Natural killer cell (primary cell): Measurements from ENCODE around the gene CSAD. TPM values are rescaled to one million over a fixed set of nuclear protein-coding genes. Genes with fewer than 3 reads are reported as not detected.

ENCODE experiments used
- ATAC-seq, 3 donors: fragments of 150-1000 bp in 2 of 3; fragments of 200-7000 bp in 1 of 3; cut with Tn5 transposase; 1 replicate in 1 of 3; 2 replicates in 2 of 3; pipeline ENCODE4 v1.10.0; 2021; ENCODE audit warnings: mild to moderate bottlenecking in 2 of 3, moderate library complexity in 2 of 3
- DNase-seq, 2 donors: peaks; one replicate each; pipeline versions ENCODE4 v3.0.0 to v3.0.0-alpha.2; 2013 to 2021; ENCODE audit warnings: mixed read lengths in 1 of 2
- H3K27ac ChIP-seq: one replicate; pipeline ENCODE4 v1.5.1; 2013; ENCODE audit warnings: mild to moderate bottlenecking, low read length
- H3K27me3 ChIP-seq: one replicate; pipeline ENCODE4 v1.6.1; 2013; ENCODE audit warnings: low read length; ENCODE audit not compliant: control insufficient read depth, insufficient read depth
- H3K36me3 ChIP-seq: one replicate; pipeline ENCODE4 v1.6.1; 2013; ENCODE audit warnings: low read length; ENCODE audit not compliant: control insufficient read depth, insufficient read depth
- H3K4me1 ChIP-seq: one replicate; pipeline ENCODE4 v1.6.1; 2013; ENCODE audit warnings: low read length; ENCODE audit not compliant: control insufficient read depth, insufficient read depth
- H3K4me3 ChIP-seq: one replicate; pipeline ENCODE4 v1.5.1; 2013; ENCODE audit warnings: low read length
- H3K9me3 ChIP-seq: one replicate; pipeline ENCODE4 v1.6.1; 2013; ENCODE audit warnings: low read length; ENCODE audit not compliant: control insufficient read depth, insufficient read depth
- H3K27ac Mint-ChIP-seq, 2 donors: one replicate each; pipeline ENCODE4 v1.8.0; 2022; ENCODE audit warnings: mild to moderate bottlenecking in 2 of 2, mixed read lengths in 2 of 2, moderate library complexity in 1 of 2
- H3K27me3 Mint-ChIP-seq, 2 donors: one replicate each; pipeline ENCODE4 v1.8.0; 2022; ENCODE audit warnings: low read depth in 2 of 2, mixed read lengths in 2 of 2
- H3K36me3 Mint-ChIP-seq: one replicate; pipeline ENCODE4 v1.8.0; 2022; ENCODE audit warnings: mixed read lengths
- H3K4me1 Mint-ChIP-seq, 2 donors: one replicate each; pipeline ENCODE4 v1.8.0; 2022; ENCODE audit warnings: mixed read lengths in 2 of 2
- H3K4me3 Mint-ChIP-seq: one replicate; pipeline ENCODE4 v1.8.0; 2022; ENCODE audit warnings: mild to moderate bottlenecking, moderate library complexity, mixed read lengths
- H3K9me3 Mint-ChIP-seq, 2 donors: one replicate each; pipeline ENCODE4 v1.8.0; 2022; ENCODE audit warnings: mixed read lengths in 2 of 2
- WGBS: methylation state at CpG from one replicate; pipeline ENCODE4 v1.1.7; 2013; ENCODE audit warnings: missing lambda C conversion rate; ENCODE audit not compliant: insufficient coverage; 5-methylcytosine and 5-hydroxymethylcytosine counted together
- intact Hi-C: fragments of 100-400 bp; cut with micrococcal nuclease; formaldehyde crosslinking; loops from one replicate; pipeline ENCODE4 v1.14.2; 2022
- total RNA-seq, 4 donors: library from RNA; stranded (reverse); fragments of 120-200 nt in 1 of 4; gene quantifications; one replicate each; pipeline versions ENCODE4 v1.2.3 to v1.2.4, GENCODE V29; 2013 to 2022
- TF ChIP-seq, protein P1 (sequence below): fragments of 200-600 bp; IDR thresholded peaks from one replicate; pipeline ENCODE4 v1.8.0; 2022; ENCODE audit warnings: antibody characterized with exemption

CSAD gene
- total RNA-seq, 3 donors from 2014 or later (not counting 1 experiment from before 2014, with no cell fraction given), result 50.8 to 54.4 (median 53.0) TPM

DNA sequence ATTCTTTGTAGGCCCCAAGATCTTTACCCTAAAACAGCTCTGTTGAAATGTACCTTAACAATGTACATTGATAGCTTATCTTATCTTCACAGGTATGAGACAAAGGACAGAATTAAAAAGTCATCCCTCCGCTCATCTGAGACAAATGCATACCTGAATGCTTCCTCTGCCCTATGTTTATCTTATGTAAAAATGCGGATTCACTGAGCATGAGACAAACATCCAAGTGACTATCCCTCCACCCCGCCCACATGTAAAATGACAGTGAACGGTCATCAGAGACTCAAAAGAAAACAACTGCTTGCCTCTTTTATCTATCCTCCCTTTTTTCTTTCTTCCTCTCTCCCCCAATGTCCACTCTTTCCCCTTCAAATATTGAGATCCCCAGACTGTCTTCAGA, 37.4 kb downstream of the CSAD start:
- no peaks in the 10 kb centered on the region for H3K36me3 Mint-ChIP-seq
- TF ChIP-seq, protein P1, sequence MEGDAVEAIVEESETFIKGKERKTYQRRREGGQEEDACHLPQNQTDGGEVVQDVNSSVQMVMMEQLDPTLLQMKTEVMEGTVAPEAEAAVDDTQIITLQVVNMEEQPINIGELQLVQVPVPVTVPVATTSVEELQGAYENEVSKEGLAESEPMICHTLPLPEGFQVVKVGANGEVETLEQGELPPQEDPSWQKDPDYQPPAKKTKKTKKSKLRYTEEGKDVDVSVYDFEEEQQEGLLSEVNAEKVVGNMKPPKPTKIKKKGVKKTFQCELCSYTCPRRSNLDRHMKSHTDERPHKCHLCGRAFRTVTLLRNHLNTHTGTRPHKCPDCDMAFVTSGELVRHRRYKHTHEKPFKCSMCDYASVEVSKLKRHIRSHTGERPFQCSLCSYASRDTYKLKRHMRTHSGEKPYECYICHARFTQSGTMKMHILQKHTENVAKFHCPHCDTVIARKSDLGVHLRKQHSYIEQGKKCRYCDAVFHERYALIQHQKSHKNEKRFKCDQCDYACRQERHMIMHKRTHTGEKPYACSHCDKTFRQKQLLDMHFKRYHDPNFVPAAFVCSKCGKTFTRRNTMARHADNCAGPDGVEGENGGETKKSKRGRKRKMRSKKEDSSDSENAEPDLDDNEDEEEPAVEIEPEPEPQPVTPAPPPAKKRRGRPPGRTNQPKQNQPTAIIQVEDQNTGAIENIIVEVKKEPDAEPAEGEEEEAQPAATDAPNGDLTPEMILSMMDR, result no peak
- H3K9me3 Mint-ChIP-seq, result no peaks in the 10 kb centered on the region
- ATAC-seq (no peak), DNase-seq (no peak)
- H3K27me3 Mint-ChIP-seq, result no peaks in the 10 kb centered on the region
- no peak overlapping the region for H3K4me3 ChIP-seq
- H3K9me3 ChIP-seq, result no peaks in the 10 kb centered on the region
- no peak overlapping the region for H3K4me3 Mint-ChIP-seq
- H3K4me1 ChIP-seq, result no peaks in the 10 kb centered on the region
- no peaks in the 10 kb centered on the region for H3K36me3 ChIP-seq
- WGBS, result 91% methylated on average over 4 of the region's 4 CpGs
- intact Hi-C loops, result no loop called here
- H3K27me3 ChIP-seq, result no peaks in the 10 kb centered on the region
- H3K27ac ChIP-seq, result no peak overlapping the region
- no peak overlapping the region for H3K27ac Mint-ChIP-seq
- H3K4me1 Mint-ChIP-seq, result no peaks in the 10 kb centered on the region

DNA sequence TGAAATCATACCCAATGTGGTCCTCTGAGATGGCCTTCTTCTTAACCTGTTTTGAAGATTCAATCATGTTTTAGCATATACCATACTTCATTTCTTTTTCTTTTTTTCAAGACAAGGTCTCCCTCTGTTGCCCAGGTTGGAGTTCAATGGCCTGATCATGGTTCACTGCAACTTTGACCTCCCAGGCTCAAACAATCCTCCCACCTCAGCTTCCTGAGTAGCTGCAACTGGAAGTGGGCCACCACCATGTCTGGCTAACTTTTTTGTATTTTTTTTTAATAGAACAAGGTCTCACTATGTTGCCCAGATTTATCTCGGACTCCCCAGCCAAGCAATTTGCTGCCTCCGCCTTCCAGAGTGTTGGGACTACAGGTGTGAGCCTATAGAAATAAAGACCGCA, 47.0 kb downstream of the CSAD start:
- ATAC-seq, result no peak
- TF ChIP-seq, protein P1, result no peak
- H3K27me3 Mint-ChIP-seq, result peaks cover 0 to 11% of the 10 kb centered on the region in 2 donors
- H3K36me3 ChIP-seq, result no peaks in the 10 kb centered on the region
- H3K4me3 Mint-ChIP-seq, result no peak overlapping the region
- no peak overlapping the region for H3K27ac Mint-ChIP-seq
- intact Hi-C loops, result no loop called here
- no peak overlapping the region for H3K4me3 ChIP-seq
- no peaks in the 10 kb centered on the region for H3K27me3 ChIP-seq
- no peak for DNase-seq
- no peaks in the 10 kb centered on the region for H3K9me3 Mint-ChIP-seq
- no peaks in the 10 kb centered on the region for H3K4me1 Mint-ChIP-seq
- WGBS, result 97% methylated on average over 3 of the region's 3 CpGs
- H3K9me3 ChIP-seq, result peaks cover 6% of the 10 kb centered on the region
- H3K4me1 ChIP-seq, result no peaks in the 10 kb centered on the region
- H3K36me3 Mint-ChIP-seq, result peaks cover 7% of the 10 kb centered on the region
- H3K27ac ChIP-seq, result no peak overlapping the region

DNA sequence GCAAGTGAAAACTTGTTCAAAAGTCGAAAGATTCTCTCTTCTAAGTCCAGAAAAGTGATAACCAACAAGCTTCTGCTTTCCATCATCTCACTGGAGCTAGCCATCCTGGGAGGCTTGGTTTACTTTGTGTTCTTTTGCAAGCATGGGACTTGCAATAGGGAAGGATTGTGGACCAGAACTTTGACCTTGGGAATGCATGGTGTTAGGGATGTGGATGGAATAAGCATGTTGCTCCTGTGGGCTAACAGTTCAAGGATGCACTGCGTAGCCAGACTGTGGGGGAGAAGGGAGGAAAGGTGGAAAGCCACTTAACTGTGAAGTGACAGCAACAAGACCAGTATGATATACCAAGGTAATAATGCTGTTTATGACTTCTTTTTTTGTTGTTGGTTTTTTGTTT, 48.9 kb downstream of the CSAD start:
- Histone ChIP-seq H3K4me1 (no peaks in the 10 kb centered on the region), H3K27ac (no peak overlapping the region), H3K4me3 (no peak overlapping the region), H3K9me3 (peaks cover 3% of the 10 kb centered on the region), H3K27me3 (no peaks in the 10 kb centered on the region), H3K36me3 (no peaks in the 10 kb centered on the region)
- Mint-ChIP-seq H3K27me3 (peaks cover 0 to 14% of the 10 kb centered on the region in 2 donors), H3K36me3 (no peaks in the 10 kb centered on the region), H3K9me3 (no peaks in the 10 kb centered on the region), H3K27ac (no peak overlapping the region), H3K4me1 (no peaks in the 10 kb centered on the region), H3K4me3 (no peak overlapping the region)
- TF ChIP-seq, protein P1, result no peak
- DNase-seq (no peak), ATAC-seq (no peak)
- WGBS, result 85% methylated on average over 2 of the region's 2 CpGs
- intact Hi-C loops, result no loop called here

DNA sequence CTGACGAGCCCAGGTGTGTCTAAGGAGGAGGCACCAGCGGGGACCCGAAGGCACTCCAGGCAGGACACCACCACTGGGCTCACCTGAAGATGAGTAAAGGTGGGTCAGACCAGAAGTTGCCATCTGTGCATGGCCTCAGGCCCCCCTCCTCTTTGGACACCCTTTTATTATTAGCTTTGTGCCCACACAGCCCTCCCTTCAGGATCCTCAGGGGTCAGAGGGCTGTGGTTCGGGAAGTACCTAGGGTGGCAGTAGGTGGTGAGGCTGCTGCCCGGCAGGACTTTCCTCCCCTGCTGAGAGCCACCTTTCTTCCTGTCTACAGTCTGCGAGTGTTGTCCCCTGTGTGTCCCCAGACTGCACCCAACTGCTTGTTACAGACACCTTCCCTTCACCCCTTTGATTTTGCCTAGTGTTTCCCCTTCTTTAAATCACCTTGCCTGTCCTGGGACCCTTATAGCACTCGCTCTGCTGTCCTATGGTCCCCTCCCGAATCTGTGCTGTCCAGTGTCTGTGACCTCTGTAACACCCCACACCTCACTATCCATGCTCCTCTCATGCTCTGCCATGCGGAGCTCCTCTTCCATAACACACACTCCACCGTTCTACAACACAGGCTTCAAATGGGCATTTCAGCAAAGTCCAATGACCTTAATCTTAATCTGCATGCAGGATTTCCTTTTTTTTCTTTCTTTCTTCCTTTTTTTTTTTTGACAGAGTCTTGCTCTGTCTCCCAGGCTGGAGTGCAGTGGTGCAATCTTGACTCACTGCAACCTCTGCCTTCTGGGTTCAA, 51.8 kb downstream of the CSAD start:
- DNase-seq, result no peak
- Mint-ChIP-seq H3K4me3 (no peak overlapping the region), H3K4me1 (no peaks in the 10 kb centered on the region), H3K36me3 (no peaks in the 10 kb centered on the region), H3K27me3 (peaks cover 0 to 14% of the 10 kb centered on the region in 2 donors), H3K27ac (no peak overlapping the region), H3K9me3 (no peaks in the 10 kb centered on the region)
- H3K9me3 ChIP-seq, result no peaks in the 10 kb centered on the region
- ATAC-seq, result no peak
- no peak overlapping the region for H3K4me3 ChIP-seq
- no peaks in the 10 kb centered on the region for H3K4me1 ChIP-seq
- no peak overlapping the region for H3K27ac ChIP-seq
- H3K27me3 ChIP-seq, result no peaks in the 10 kb centered on the region
- TF ChIP-seq, protein P1, result no peak
- intact Hi-C loops, result no loop called here
- H3K36me3 ChIP-seq, result no peaks in the 10 kb centered on the region
- 80% methylated on average over 10 of the region's 10 CpGs for WGBS
